ENCODE results near the gene SLC12A8. TPM values are rescaled to one million over a fixed set of nuclear protein-coding genes. Genes with fewer than 3 reads are reported as not detected.

The SLC12A8 gene
- total RNA-seq, 2 experiments from 2014 or later = 0.36 to 0.38 TPM

DNA sequence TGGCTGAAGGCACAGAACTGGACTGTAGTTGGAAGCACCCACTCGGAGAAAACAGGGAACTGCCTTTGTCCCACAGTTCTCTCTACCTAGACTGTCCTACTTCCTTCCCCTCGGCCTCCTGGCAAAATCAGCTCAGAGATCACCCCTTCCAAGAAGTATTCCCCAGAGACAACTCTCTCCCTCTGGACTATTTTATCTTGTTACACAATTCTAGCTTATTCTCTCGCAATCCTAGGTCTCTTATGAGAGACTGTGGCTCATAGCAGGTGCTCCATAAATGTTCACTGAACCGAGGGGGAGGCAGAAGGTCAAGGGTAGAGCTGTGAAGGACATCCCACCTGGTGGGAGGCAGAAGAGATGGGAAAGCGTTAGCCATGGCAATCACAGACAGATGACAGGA, 167.4 kb downstream of the SLC12A8 start:
- ATAC-seq (ENCODE audit: poor library complexity) (no peak), DNase-seq (no peak)
- H3K9me3 Mint-ChIP-seq = no peaks in the 10 kb centered on the region
- H3K36me3 ChIP-seq (ENCODE audit: insufficient read depth, low read length) = peaks cover 14% of the 10 kb centered on the region
- intact Hi-C loops (cut with DNase I, micrococcal nuclease) = no loop called here
- H3K27ac Mint-ChIP-seq = no peak overlapping the region
- H3K4me1 ChIP-seq (ENCODE audit: insufficient read depth, low read length) = peaks cover 26% of the 10 kb centered on the region
- H3K27ac ChIP-seq (ENCODE audit: low read depth in 1 of 2, low read length in 2 of 2) = no peak overlapping the region
- no peaks in the 10 kb centered on the region for H3K27me3 ChIP-seq (ENCODE audit: control insufficient read depth in 1 of 2, insufficient read depth in 2 of 2, low read length in 2 of 2)
- peaks cover 11% of the 10 kb centered on the region for H3K36me3 Mint-ChIP-seq (ENCODE audit: low read depth)
- no peaks in the 10 kb centered on the region for H3K27me3 Mint-ChIP-seq
- H3K4me3 ChIP-seq (ENCODE audit: low read length) = no peak overlapping the region
- POLR2A ChIA-PET = no interaction called here
- CTCF ChIA-PET = no interaction called here
- peaks cover 23% of the 10 kb centered on the region for H3K4me1 Mint-ChIP-seq (ENCODE audit: low read depth)
- H3K9me3 ChIP-seq (ENCODE audit: control insufficient read depth in 1 of 2, insufficient read depth in 1 of 2, low read length in 2 of 2) = no peaks in the 10 kb centered on the region
- no peak overlapping the region for H3K4me3 Mint-ChIP-seq
- TF ChIP-seq, protein P1, sequence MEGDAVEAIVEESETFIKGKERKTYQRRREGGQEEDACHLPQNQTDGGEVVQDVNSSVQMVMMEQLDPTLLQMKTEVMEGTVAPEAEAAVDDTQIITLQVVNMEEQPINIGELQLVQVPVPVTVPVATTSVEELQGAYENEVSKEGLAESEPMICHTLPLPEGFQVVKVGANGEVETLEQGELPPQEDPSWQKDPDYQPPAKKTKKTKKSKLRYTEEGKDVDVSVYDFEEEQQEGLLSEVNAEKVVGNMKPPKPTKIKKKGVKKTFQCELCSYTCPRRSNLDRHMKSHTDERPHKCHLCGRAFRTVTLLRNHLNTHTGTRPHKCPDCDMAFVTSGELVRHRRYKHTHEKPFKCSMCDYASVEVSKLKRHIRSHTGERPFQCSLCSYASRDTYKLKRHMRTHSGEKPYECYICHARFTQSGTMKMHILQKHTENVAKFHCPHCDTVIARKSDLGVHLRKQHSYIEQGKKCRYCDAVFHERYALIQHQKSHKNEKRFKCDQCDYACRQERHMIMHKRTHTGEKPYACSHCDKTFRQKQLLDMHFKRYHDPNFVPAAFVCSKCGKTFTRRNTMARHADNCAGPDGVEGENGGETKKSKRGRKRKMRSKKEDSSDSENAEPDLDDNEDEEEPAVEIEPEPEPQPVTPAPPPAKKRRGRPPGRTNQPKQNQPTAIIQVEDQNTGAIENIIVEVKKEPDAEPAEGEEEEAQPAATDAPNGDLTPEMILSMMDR (IDR thresholded peaks at IDR 0.05) = no peak

DNA sequence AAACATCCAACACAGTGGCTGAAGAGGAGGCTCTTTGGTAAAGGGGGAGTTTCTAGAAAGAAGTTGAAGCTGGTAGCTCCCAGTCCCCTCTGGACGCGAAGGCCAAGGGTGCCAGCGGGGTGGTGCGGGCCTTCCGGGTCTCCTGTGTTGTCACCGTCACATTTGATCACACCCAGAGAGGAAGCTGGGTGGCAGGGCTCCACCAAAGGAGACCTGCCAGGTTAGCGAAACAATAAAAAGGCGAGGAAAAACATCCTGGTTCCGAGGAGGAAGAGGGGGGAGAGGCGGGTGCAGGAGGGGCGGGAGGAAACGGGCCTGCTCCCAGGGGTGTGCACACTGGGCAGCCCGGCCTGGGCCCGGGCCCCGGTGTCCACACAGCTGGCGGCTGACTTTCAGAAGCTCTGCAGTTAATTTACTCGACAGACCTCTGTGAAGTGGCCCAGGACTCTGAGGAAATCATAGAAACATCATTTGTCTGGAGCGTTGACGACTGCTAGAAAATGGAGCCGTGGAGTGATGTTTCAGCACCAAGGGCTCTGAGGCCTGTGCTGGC, 168.9 kb downstream of the SLC12A8 start:
- H3K27ac Mint-ChIP-seq = no peak overlapping the region
- ChIA-PET CTCF (no interaction called here), POLR2A (no interaction called here)
- no peak overlapping the region for H3K4me3 Mint-ChIP-seq
- Histone ChIP-seq H3K27ac (ENCODE audit: low read depth in 1 of 2, low read length in 2 of 2) (no peak overlapping the region), H3K27me3 (ENCODE audit: control insufficient read depth in 1 of 2, insufficient read depth in 2 of 2, low read length in 2 of 2) (no peaks in the 10 kb centered on the region), H3K4me3 (ENCODE audit: low read length) (no peak overlapping the region), H3K9me3 (ENCODE audit: control insufficient read depth in 1 of 2, insufficient read depth in 1 of 2, low read length in 2 of 2) (no peaks in the 10 kb centered on the region), H3K4me1 (ENCODE audit: insufficient read depth, low read length) (peaks cover 18% of the 10 kb centered on the region), H3K36me3 (ENCODE audit: insufficient read depth, low read length) (peaks cover 14% of the 10 kb centered on the region)
- peaks cover 28% of the 10 kb centered on the region for H3K4me1 Mint-ChIP-seq (ENCODE audit: low read depth)
- intact Hi-C loops (cut with DNase I, micrococcal nuclease) = no loop called here
- DNase-seq = no peak
- TF ChIP-seq, protein P1 (IDR thresholded peaks at IDR 0.05) = no peak
- no peaks in the 10 kb centered on the region for H3K9me3 Mint-ChIP-seq
- H3K27me3 Mint-ChIP-seq = no peaks in the 10 kb centered on the region
- no peak for ATAC-seq (ENCODE audit: poor library complexity)
- H3K36me3 Mint-ChIP-seq (ENCODE audit: low read depth) = peaks cover 9% of the 10 kb centered on the region

DNA sequence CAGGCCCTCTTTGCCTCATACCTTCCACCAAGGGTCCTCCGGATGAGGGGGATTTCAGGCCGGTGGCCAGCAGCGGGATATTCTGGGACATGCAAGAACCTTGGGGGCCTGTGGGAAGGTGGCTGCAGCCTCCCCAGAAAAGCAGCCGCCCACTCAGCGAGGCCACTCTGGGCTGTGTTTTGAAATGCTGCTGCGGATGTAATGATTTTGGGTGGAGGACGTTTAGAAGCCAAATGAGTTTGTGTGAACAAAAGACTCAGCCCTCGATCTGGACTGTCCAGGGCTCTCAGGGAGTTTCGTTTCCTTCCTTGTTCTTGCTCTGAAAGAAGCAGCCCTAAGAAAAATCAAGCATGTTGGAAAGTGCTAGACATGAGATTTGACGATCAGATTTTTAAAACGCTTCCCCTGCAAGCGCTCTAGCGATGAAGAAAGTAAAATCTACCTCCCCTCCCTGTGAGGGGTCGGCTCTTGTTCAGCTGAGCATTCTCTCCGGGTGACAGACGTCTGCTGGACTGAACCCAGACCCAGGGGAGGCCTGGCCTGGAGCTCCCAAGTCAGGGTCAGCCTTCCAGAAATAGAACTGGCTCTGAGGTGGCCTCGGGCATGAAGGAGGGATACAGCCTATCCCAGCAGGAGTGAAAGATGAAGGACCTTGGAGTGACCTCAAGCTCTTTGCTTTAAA, 169.7 kb downstream of the SLC12A8 start:
- POLR2A ChIA-PET = no interaction called here

More for the DNA sequence above, 169.7 kb downstream of the SLC12A8 start:
- Histone ChIP-seq H3K4me1 (ENCODE audit: insufficient read depth, low read length) (peaks cover 14% of the 10 kb centered on the region), H3K27me3 (ENCODE audit: control insufficient read depth in 1 of 2, insufficient read depth in 2 of 2, low read length in 2 of 2) (no peaks in the 10 kb centered on the region), H3K36me3 (ENCODE audit: insufficient read depth, low read length) (peaks cover 13% of the 10 kb centered on the region), H3K27ac (ENCODE audit: low read depth in 1 of 2, low read length in 2 of 2) (no peak overlapping the region), H3K4me3 (ENCODE audit: low read length) (no peak overlapping the region), H3K9me3 (ENCODE audit: control insufficient read depth in 1 of 2, insufficient read depth in 1 of 2, low read length in 2 of 2) (no peaks in the 10 kb centered on the region)
- TF ChIP-seq, protein P1 (IDR thresholded peaks at IDR 0.05) = no peak
- ATAC-seq (ENCODE audit: poor library complexity) (no peak), DNase-seq (no peak)
- Mint-ChIP-seq H3K4me3 (no peak overlapping the region), H3K27me3 (no peaks in the 10 kb centered on the region), H3K27ac (no peak overlapping the region), H3K9me3 (no peaks in the 10 kb centered on the region), H3K36me3 (ENCODE audit: low read depth) (peaks cover 9% of the 10 kb centered on the region), H3K4me1 (ENCODE audit: low read depth) (peaks cover 24% of the 10 kb centered on the region)
- CTCF ChIA-PET = interaction anchor here (0.6 kb wide), 1 partner anchor 1877 kb away, joined by 3 read pairs; no protein-coding TSS in a partner anchor
- intact Hi-C loops (cut with DNase I, micrococcal nuclease) = no loop called here

Data from CD4-positive, alpha-beta T cell (primary cell).